Measurements from ENCODE around the gene MIGA2.
"Not testable (repeated sequence)": the region's sequence is repeated elsewhere in the genome, so short reads cannot be mapped to it uniquely, and the experiment has no call there.

The MIGA2 gene

GRCh38 chr9:129110740-129111527, 74.5 kb downstream of the MIGA2 start, which contains the start of the genes CRAT and PTPA:
Gene CRAT, minus strand, starts transcription at chr9:129110793. Its CDS starts 284 bp downstream, at chr9:129110509.
Gene PTPA, plus strand, starts transcription at chr9:129111415. Its CDS starts 186 bp downstream, at chr9:129111601.
- peak within 1 kb of the TSS; percentile 96 for H3K4me3 Mint-ChIP-seq
- H3K36me3 Mint-ChIP-seq, result peaks cover 1% of the 10 kb centered on the region
- H3K27me3 Mint-ChIP-seq, result peaks cover 18% of the 10 kb centered on the region
- H3K27ac Mint-ChIP-seq, result peak within 1 kb of the TSS; percentile 96
- H3K9me3 Mint-ChIP-seq, result no peaks in the 10 kb centered on the region
- DNase-seq, result peak; percentile 98
- peaks cover 38% of the 10 kb centered on the region for H3K4me1 Mint-ChIP-seq
- CTCF ChIA-PET, result interaction anchor here (0.7 to 1.5 kb wide), 2 partner anchors 28 to 513 kb away, joined by 4 read pairs; no protein-coding TSS in a partner anchor

- peaks cover 1% of the 10 kb centered on the region for H3K36me3 Mint-ChIP-seq
- no peaks in the 10 kb centered on the region for H3K9me3 Mint-ChIP-seq
- H3K27ac Mint-ChIP-seq, result peak overlapping the region; percentile 96
- DNase-seq, result peak; percentile 61
- H3K4me3 Mint-ChIP-seq, result peak overlapping the region; percentile 96
- peaks cover 18% of the 10 kb centered on the region for H3K27me3 Mint-ChIP-seq
- CTCF ChIA-PET, result interaction anchor here (0.7 to 1.5 kb wide), 2 partner anchors 27 to 513 kb away, joined by 4 read pairs; no protein-coding TSS in a partner anchor
- H3K4me1 Mint-ChIP-seq, result peaks cover 38% of the 10 kb centered on the region
These were observed 75.2 kb downstream of the MIGA2 start for GRCh38 chr9:129111528-129112151.

- CTCF ChIA-PET, H3K27ac Mint-ChIP-seq, DNase-seq, H3K9me3 Mint-ChIP-seq, H3K36me3 Mint-ChIP-seq: not testable (repeated sequence)
- Mint-ChIP-seq H3K4me3 (peak overlapping the region; percentile 96), H3K4me1 (peaks cover 38% of the 10 kb centered on the region), H3K27me3 (peaks cover 14% of the 10 kb centered on the region)
These were observed 76.1 kb downstream of the MIGA2 start for GRCh38 chr9:129112526-129112925.

- Mint-ChIP-seq H3K4me1 (peaks cover 37% of the 10 kb centered on the region), H3K9me3 (no peaks in the 10 kb centered on the region), H3K27ac (no peak overlapping the region), H3K27me3 (peaks cover 9% of the 10 kb centered on the region), H3K36me3 (peaks cover under 1% of the 10 kb centered on the region), H3K4me3 (no peak overlapping the region)
- no peak for DNase-seq
- CTCF ChIA-PET, result interaction anchor here (1.1 kb wide), 1 partner anchor 18 kb away, joined by 4 read pairs; no protein-coding TSS in a partner anchor
These were observed 77.3 kb downstream of the MIGA2 start for GRCh38 chr9:129113645-129114304.

GRCh38 chr9:129118799-129119198, 82.4 kb downstream of the MIGA2 start:
- H3K4me1 Mint-ChIP-seq, result peaks cover 21% of the 10 kb centered on the region
- CTCF ChIA-PET, result interaction anchor here (0.8 to 1.4 kb wide), 2 partner anchors 13 to 23 kb away, joined by 3 read pairs; no protein-coding TSS in a partner anchor
- H3K4me3 Mint-ChIP-seq, result no peak overlapping the region
- no peak for DNase-seq
- no peaks in the 10 kb centered on the region for H3K27me3 Mint-ChIP-seq
- H3K27ac Mint-ChIP-seq, result no peak overlapping the region
- H3K36me3 Mint-ChIP-seq, result peaks cover 21% of the 10 kb centered on the region
- H3K9me3 Mint-ChIP-seq, result no peaks in the 10 kb centered on the region

- Mint-ChIP-seq H3K4me3 (no peak overlapping the region), H3K36me3 (peaks cover 31% of the 10 kb centered on the region), H3K27ac (no peak overlapping the region), H3K9me3 (no peaks in the 10 kb centered on the region), H3K27me3 (no peaks in the 10 kb centered on the region), H3K4me1 (peaks cover 4% of the 10 kb centered on the region)
- CTCF ChIA-PET, result interaction anchor here (0.7 to 2.0 kb wide), 2 partner anchors 10 to 22 kb away, joined by 3 to 8 read pairs; no protein-coding TSS in a partner anchor
- no peak for DNase-seq
These were observed 85.1 kb downstream of the MIGA2 start for GRCh38 chr9:129121483-129121882.
